GM12801 (cell line): ENCODE results near the gene CABP1.

ENCODE experiments used
- CTCF ChIP-seq: IDR thresholded peaks from one replicate; pipeline ENCODE4 v1.5.1; 2011; ENCODE audit warnings: control low read depth; ENCODE audit not compliant: insufficient read length; ENCODE audit errors: extremely low read depth

Gene CABP1

GRCh38 chr12:120656008-120656407, 15.6 kb downstream of the CABP1 start:
- no peak for TF ChIP-seq CTCF

- no peak for TF ChIP-seq CTCF
These were observed 18.1 kb downstream of the CABP1 start for GRCh38 chr12:120658286-120659150.

- no peak for TF ChIP-seq CTCF
These were observed 18.7 kb downstream of the CABP1 start for GRCh38 chr12:120659151-120659525.

- TF ChIP-seq CTCF: no peak
These were observed 21.0 kb downstream of the CABP1 start for GRCh38 chr12:120661432-120661831.

- no peak for TF ChIP-seq CTCF
These were observed 22.5 kb downstream of the CABP1 start for GRCh38 chr12:120662879-120663278.

GRCh38 chr12:120663741-120664140, 23.3 kb downstream of the CABP1 start:
- TF ChIP-seq CTCF: no peak

- TF ChIP-seq CTCF: no peak
These were observed 26.4 kb downstream of the CABP1 start for GRCh38 chr12:120666571-120667390.
